OCI-LY3 (cell line): ENCODE results near the gene SHISA6.

Experiments used
- H2AFZ ChIP-seq: fragments of 200-600, 300-600 bp; shearing (Covaris generic); 2 replicates; pipeline ENCODE4 v1.6.0; 2014; ENCODE audit warnings: antibody characterized with exemption, low read depth, low read length
- H3K27ac ChIP-seq: fragments of 200-600, 300-600 bp; sonication (generic); 2 replicates; pipeline ENCODE4 v1.5.1; 2014; ENCODE audit warnings: mild to moderate bottlenecking, low read length, moderate library complexity, mixed read lengths
- H3K27me3 ChIP-seq: fragments of 200-600, 300-600 bp; sonication (generic); 2 replicates; pipeline ENCODE4 v1.6.1; 2014; ENCODE audit warnings: low read depth, low read length, mixed read lengths
- H3K36me3 ChIP-seq: fragments of 200-600, 300-600 bp; sonication (generic); replicated peaks from 2 replicates; pipeline ENCODE3; 2014; ENCODE audit warnings: low read depth, low read length, mixed read lengths
- H3K4me1 ChIP-seq: fragments of 300-600, 200-600 bp; sonication (generic); 2 replicates; pipeline ENCODE4 v1.6.1; 2014; ENCODE audit warnings: low read length, mixed read lengths
- H3K4me2 ChIP-seq: fragments of 200-600, 300-600 bp; sonication (generic); 2 replicates; pipeline ENCODE4 v1.6.1; 2014; ENCODE audit warnings: low read length, mixed read lengths
- H3K4me3 ChIP-seq: fragments of 300-600, 200-600 bp; sonication (generic); 2 replicates; pipeline ENCODE4 v1.5.1; 2014; ENCODE audit warnings: antibody characterized with exemption, mild to moderate bottlenecking, low read length, moderate library complexity
- H3K79me2 ChIP-seq: fragments of 300-600, 200-600 bp; shearing (Covaris generic); 2 replicates; pipeline ENCODE4 v1.6.1; 2014; ENCODE audit warnings: mild to moderate bottlenecking, low read length, mixed read lengths
- H3K9ac ChIP-seq: fragments of 300-600, 200-600 bp; shearing (Covaris generic); 2 replicates; pipeline ENCODE4 v1.6.0; 2014; ENCODE audit warnings: mild to moderate bottlenecking, low read length, moderate library complexity
- H3K9me3 ChIP-seq: fragments of 200-600, 300-600 bp; shearing (Covaris generic); 2 replicates; pipeline ENCODE4 v1.6.1; 2014; ENCODE audit warnings: low read length, mixed read lengths; ENCODE audit not compliant: insufficient read depth
- H4K20me1 ChIP-seq: fragments of 200-600, 300-600 bp; sonication (generic); 2 replicates; pipeline ENCODE4 v1.6.1; 2016; ENCODE audit warnings: low read length, mixed read lengths; ENCODE audit not compliant: insufficient read depth
- EZH2phosphoT487 ChIP-seq: fragments of 200-600 bp; shearing (Covaris generic); IDR thresholded peaks from 2 replicates; pipeline ENCODE4 v1.6.1; 2018; ENCODE audit warnings: antibody characterized with exemption, mixed run types, low read depth
- TF ChIP-seq, protein P1 (sequence below): fragments of 200-600, 300-600 bp; sonication (generic); IDR thresholded peaks from 2 replicates; pipeline ENCODE4 v1.5.1; 2014; ENCODE audit warnings: antibody characterized with exemption, low read length, low read depth

The SHISA6 gene

DNA sequence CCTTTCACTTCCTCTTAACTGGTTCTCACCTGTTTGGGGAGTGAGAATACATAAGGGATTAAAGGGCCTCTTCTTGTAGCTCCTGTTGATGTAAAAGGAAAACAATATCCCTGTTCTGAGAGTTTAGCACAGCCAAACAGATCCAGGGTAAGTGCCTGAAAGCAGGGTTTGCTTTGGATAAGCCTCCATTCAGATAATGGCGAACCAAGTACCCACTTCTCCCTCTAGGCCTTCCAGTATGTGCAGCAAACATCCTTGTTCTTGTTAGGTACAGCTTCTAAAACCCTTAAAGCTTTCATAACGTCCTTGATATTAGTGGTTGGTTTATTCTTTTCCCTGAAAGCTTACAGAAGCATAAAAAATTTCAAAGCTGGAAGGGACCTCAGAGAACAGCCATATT, 226.6 kb downstream of the SHISA6 start:
- Histone ChIP-seq H3K9ac (no peak overlapping the region), H4K20me1 (no peaks in the 10 kb centered on the region), H3K27me3 (no peaks in the 10 kb centered on the region)

DNA sequence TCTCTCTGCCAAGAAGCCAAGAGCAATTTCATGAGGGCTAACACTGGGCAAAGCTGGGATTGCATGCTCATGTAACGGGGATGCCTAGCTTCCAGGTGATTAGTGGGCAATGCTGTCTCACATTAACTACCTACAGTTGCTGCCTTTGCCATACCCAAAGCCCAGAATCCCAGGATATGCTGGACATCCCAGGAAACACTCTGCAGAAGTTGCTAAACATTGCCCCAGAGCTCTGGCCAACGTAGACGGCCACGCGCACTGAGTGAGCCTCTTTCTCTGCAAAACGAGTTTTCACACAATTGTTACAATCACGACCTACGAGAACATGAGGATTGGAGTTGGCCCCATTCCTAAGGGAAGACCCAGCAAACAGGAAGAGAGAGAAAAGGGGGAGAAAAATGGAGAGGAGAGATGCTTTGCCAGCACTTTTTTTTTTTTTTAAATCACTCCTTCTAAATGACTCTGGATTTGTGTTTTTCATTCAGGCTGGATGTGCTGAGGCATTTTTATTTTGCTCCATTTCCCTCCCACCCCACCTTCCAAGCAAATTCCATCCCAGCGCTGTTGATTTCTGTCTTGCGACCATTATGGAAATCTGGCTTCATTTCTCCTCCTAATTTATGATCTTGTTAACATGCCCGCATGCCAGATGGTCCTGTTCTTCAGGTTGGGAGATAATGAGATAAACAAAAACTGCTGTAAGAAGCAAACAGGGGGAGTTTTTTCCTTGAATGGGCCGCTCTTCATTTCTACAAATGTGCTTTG, 244.5 kb downstream of the SHISA6 start:
- Histone ChIP-seq H3K4me1 (no peaks in the 10 kb centered on the region), H3K79me2 (no peaks in the 10 kb centered on the region), H3K27ac (no peak overlapping the region), H4K20me1 (no peaks in the 10 kb centered on the region), H3K36me3 (no peaks in the 10 kb centered on the region), H3K27me3 (no peaks in the 10 kb centered on the region), H3K9me3 (no peaks in the 10 kb centered on the region), H3K4me2 (no peak overlapping the region), H3K4me3 (no peak overlapping the region), H2AFZ (no peak overlapping the region), H3K9ac (no peak overlapping the region)
- TF ChIP-seq, protein P1, sequence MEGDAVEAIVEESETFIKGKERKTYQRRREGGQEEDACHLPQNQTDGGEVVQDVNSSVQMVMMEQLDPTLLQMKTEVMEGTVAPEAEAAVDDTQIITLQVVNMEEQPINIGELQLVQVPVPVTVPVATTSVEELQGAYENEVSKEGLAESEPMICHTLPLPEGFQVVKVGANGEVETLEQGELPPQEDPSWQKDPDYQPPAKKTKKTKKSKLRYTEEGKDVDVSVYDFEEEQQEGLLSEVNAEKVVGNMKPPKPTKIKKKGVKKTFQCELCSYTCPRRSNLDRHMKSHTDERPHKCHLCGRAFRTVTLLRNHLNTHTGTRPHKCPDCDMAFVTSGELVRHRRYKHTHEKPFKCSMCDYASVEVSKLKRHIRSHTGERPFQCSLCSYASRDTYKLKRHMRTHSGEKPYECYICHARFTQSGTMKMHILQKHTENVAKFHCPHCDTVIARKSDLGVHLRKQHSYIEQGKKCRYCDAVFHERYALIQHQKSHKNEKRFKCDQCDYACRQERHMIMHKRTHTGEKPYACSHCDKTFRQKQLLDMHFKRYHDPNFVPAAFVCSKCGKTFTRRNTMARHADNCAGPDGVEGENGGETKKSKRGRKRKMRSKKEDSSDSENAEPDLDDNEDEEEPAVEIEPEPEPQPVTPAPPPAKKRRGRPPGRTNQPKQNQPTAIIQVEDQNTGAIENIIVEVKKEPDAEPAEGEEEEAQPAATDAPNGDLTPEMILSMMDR: no peak
- no peak for TF ChIP-seq EZH2phosphoT487

More for the DNA sequence above, 226.6 kb downstream of the SHISA6 start:
- Histone ChIP-seq H3K36me3 (no peaks in the 10 kb centered on the region), H3K79me2 (no peaks in the 10 kb centered on the region), H3K9me3 (no peaks in the 10 kb centered on the region), H3K4me1 (no peaks in the 10 kb centered on the region), H3K27ac (no peak overlapping the region), H2AFZ (no peak overlapping the region), H3K4me2 (no peak overlapping the region), H3K4me3 (no peak overlapping the region)
- TF ChIP-seq, protein P1: no peak
- no peak for TF ChIP-seq EZH2phosphoT487

DNA sequence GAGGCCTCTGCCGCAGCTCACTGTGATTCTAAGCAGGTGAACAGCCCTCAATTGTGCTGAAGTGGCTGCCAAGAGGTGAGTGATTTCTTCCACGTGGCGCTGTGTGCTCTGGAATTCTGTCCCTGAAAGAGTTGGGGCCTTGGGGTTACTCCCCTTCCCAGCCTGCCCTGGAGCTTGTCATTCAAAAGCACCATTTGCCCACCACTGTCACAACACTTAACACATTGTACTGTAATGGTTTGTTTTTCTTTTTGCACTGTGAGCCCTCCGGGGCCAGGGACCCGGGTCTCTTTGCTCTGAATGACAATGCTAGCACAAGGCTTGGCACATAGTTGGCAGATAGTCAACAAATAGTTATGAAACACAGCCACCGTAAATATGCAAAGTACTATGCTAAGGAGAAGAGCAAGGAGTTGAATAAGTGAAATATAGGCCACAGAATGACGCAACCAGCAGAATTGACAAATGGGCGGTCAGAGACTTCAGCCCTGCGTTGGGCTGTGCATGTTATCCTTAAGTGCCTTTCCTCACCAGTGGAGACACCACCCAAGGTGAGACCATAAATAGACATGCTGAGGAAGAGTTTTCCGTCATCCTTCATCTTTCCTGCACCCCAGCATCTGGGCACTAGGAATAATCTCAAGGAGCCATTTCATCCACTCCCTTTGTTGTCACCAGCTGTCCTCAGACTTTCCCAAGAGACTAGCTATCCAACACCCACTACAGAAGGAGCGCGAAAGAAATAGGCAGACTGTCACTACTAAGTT, 245.3 kb downstream of the SHISA6 start:
- no peaks in the 10 kb centered on the region for H3K79me2 ChIP-seq
- no peak overlapping the region for H3K4me2 ChIP-seq
- no peaks in the 10 kb centered on the region for H4K20me1 ChIP-seq
- no peak overlapping the region for H3K9ac ChIP-seq
- H3K4me1 ChIP-seq: no peaks in the 10 kb centered on the region
- H3K27ac ChIP-seq: no peak overlapping the region
- TF ChIP-seq EZH2phosphoT487: no peak
- TF ChIP-seq, protein P1: no peak
- H2AFZ ChIP-seq: no peak overlapping the region
- H3K4me3 ChIP-seq: no peak overlapping the region
- no peaks in the 10 kb centered on the region for H3K36me3 ChIP-seq
- no peaks in the 10 kb centered on the region for H3K9me3 ChIP-seq
- no peaks in the 10 kb centered on the region for H3K27me3 ChIP-seq

DNA sequence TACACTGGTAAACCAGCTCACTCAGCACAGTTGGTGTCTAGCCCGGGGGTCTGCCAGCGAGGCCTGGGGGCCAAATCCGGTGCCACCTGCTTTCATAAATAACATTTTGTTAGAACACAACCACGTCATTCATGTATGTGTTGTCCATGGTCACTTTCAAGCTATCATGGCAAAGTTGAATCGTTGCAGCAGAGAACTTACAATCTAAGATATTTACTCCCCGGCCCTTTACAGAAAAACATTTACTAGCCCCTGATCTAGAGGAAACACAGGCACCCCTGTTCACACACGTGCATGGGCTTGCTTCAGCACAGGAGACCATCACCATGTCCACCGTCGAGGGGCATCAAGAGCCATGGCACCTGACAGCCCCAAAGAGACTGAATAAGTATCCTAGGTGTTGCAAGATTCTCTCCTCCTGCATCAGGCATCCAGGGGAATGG, 245.9 kb downstream of the SHISA6 start:
- no peak overlapping the region for H3K9ac ChIP-seq
- H3K4me3 ChIP-seq: no peak overlapping the region
- H3K79me2 ChIP-seq: no peaks in the 10 kb centered on the region
- H3K27me3 ChIP-seq: no peaks in the 10 kb centered on the region
- no peaks in the 10 kb centered on the region for H3K36me3 ChIP-seq
- TF ChIP-seq EZH2phosphoT487: no peak
- TF ChIP-seq, protein P1: no peak
- H4K20me1 ChIP-seq: no peaks in the 10 kb centered on the region
- no peaks in the 10 kb centered on the region for H3K4me1 ChIP-seq
- no peak overlapping the region for H3K27ac ChIP-seq
- H2AFZ ChIP-seq: no peak overlapping the region
- no peak overlapping the region for H3K4me2 ChIP-seq
- H3K9me3 ChIP-seq: no peaks in the 10 kb centered on the region
